Right forelimb (tissue), 1 donor: ENCODE results near the gene THSD4.

Source experiments
- DNase-seq: peaks from one replicate; pipeline ENCODE4 v3.0.0-alpha.2; 2018

Gene THSD4

DNA sequence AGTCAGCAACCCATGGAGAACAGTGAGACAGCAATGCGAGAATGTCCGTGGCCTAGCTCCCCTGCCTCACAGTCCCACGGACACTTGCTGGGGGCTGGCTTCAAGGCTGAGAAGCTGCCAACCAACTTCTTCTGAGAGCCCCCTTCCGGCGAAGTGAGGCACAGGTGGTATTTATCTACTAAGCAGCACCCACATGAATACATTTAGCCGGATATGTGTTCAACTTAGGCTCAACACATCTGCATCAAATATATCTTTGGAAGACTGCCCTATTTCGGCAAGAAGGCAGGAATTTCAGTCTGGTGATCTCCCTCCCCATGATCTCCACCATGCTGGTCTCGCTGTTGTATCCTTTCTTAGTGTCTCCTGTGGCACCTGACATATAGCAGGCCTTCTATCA lies 354.1 kb downstream of the THSD4 start:
- no peak for DNase-seq

DNA sequence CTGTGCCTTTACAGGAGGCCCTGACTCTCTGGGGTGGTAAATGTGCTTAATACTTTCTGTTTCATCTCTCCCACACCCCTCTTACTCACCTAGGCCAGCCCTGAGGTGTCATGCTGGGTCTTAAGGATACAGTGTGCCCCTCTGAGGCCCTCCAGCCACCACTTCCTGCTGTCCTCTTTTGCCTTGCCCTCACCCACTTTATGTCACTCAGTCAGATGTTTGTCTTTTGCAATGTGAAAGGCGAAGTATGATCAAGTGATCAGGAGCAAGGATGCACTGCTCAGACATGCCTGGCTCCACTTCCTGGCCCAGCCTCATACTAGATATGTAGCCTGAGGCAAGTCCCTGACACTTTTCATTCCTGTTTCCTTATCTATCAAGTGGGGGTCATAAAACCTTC lies 356.1 kb downstream of the THSD4 start:
- no peak for DNase-seq

DNA sequence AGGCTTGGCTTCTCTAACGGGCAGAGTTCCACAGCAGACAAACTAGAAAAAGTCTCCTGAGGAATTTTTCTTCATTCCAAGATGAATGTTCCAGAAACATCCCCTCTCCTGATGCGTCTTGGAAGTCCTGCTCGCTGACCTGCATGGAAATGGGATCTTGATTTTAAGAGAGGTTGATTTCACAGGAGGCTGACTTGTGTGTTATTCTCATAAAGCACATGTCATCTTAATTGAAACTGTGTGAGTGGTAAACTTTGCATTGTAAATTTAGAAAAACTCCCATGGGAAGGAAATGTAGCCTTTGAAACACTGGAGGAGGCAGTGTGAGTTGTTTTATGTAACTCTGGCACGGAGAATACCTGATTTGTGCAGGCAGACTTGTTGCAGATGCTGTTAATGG lies 357.3 kb downstream of the THSD4 start:
- no peak for DNase-seq

DNA sequence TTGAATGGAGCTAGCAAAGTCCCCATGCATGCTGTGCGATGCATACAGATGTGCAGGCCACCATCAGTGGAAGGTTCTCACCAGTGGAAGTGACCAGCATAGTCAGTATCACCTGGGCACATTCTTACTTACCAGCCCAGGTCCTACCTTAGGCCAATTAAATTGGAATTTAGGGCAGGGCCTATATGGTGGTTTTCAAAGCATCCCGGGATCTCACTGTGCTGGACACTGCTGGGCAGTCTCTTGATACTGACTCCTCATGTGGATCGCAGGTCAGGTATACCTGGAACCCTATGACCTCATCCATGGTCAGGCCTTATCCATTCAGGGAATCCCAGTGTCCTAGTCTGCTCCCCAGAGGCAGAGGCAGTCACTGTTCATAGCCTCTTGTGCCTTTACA lies 358.5 kb downstream of the THSD4 start:
- no peak for DNase-seq

DNA sequence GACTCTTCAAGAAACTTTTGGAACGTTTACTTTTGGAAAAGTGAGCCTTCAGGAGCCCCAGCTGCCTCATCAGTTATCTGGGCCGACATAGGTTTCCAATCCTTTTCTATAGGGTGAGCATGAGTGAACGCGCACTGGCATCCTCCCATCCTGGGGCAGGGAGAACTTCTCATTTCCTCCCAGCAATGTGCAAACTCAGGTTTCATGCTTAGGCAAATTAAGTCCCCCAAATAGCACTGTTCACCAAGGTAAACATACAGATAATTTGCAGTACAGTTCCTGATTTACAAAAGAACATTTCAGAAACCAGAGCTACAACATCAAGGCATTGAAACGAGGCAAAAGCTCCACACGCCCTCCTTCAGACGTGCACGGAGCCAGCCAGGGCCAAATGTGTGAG lies 361.6 kb downstream of the THSD4 start:
- no peak for DNase-seq

DNA sequence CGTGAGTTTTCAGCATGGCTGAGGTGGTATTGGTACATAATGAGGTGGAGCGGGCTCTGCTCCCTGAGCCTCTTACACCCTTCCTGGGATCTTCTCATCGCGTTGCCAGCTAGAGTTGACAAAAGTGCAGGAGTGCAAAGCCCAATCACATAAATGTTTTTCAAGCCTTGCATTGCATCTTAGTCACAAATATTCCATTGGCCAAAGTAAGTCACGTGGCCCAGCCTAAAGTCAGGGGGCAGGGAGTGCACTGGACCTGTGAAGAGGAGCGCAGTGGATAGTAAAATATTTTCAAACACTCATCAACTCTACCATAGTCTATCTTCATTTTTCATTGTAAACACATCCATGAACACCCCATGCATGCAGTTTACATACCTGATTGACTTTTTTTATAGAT lies 365.3 kb downstream of the THSD4 start:
- DNase-seq = no peak

DNA sequence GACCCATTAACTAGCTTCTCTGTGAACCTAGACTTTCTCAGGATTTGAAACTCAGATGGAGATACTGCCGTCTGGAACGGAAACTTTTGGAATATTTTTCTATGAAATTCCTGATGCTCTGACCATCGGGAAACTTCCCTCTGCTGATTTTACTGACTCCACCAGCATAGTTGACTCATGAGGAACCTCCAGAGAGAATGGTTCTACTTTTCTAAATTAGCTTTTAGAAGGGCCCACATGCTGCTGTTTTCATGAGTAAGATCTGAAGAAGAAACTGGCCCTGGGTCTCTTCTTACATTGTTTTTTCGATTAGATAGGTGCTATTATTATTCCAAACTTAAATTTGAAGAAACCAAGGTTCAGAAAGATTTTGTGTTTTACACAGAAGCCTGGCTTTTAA lies 368.8 kb downstream of the THSD4 start:
- DNase-seq = no peak

DNA sequence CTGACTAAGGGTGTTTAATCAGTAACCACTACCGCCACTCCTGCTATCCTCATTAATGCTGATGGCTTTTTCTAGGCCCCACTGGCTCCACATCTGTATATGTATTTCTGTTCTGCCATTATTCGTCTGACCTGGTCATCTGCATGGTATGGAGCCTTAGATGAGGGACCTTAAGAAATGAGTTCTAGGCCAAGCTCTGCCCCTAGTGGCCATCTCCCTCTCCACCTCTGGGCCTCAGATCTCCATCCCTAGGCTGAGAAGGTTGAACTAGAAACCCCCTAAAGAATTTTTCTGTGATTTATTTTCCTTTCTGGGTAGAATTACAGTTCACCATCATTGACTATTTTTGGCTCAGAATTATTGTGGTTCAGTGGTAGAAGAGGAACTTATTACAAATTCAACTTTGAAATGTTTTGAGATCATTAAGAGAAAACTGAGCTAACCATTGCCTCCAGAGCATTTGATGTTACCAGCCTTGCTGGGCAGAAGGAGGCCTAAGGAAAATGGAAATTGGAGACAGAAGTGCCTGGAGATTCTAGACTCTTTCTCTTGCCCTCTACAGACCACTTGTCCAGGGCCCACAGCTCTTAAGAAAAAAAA lies 369.9 kb downstream of the THSD4 start:
- DNase-seq = no peak

DNA sequence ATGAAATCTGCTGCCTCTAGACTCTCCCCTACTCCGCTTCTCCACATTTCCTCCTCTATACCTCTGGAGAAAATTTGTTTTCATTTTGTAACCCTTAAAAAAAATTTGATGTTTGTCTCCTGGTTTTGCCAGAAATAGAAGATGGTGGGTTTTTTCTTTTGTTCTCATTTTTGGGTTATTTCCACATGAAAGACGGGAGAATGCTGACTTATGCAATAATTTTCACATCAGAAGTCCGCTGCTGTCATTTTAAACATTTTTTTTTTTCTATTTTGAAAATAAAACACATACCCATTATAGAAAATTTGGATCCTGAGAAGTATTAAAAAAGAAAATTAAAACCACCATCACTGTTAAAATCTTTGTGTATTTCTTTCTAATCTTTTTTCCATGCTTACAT lies 374.3 kb downstream of the THSD4 start:
- no peak for DNase-seq

DNA sequence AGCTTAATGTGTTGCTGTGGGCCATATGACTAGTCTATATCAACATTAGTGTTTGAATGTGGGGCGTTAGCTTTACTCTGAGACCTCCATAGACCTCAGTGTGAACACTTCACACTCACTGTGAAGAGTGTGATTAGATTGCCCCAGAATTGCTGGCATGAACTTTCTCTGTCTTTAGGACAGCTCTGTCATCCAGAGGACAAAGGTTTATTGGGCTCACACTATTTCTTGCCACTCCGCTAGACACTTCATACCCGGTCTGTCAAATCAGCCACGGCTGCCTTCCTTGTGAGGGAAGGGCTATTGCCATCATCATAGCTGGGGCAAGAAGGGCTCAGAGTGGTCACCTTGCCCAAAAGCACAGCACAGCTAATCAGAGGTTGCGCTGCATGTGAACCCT lies 378.3 kb downstream of the THSD4 start:
- no peak for DNase-seq

DNA sequence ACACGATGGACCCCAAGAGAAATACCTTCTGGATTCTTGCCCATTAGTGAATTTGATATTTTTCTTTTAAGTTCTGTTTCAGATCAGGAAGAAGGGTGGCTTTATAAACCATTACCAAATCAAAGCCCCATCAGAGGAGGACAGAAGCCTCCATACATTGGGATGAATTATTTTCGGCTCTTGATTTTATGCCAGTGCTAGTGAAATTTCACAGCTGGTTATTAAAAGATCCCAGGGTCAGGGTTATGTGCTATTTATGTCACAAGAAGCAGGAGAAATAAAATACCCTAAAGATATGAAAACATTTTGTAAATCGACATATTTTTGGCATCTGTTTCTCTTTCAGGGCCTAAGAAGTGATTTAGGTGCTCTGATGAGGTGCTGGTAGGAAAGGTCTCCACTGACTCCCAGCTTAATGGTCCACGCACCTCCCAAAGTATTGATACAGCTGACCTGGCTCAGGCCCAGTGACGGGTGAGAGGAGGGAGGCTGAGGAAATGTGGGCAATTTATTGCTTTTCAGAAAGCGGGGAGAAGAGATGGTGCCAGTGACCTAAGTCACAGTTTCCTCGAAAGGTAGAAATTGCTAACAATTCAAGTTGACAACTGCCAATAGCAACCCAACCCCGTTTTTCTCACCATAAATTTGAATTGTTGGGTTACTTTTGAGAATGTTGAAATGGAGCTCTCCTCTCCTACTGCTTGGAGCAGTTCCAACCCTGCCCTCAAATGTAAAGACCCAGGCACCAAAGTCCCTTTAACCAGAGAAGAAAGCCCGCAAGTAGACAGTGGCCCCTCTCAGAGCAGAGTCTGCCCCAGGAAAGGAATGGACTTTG lies 379.5 kb downstream of the THSD4 start:
- no peak for DNase-seq

DNA sequence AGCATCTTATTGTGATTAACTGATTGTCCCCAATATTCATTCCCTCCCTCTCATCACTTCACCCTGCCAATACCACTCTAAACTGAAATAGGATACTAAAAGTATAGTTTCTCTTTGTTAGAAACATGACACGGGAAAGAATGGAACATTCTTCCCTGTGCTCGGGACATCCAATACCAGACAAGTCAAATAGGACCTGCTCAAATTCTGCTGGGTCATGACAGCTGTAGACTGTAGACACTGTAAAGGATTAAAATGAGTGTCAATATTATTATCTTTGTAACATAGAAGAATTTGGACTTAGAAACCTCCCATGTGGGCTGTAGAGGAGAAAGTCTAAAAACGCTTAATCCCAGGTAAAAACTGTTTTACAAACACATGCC lies 380.1 kb downstream of the THSD4 start:
- DNase-seq = no peak

DNA sequence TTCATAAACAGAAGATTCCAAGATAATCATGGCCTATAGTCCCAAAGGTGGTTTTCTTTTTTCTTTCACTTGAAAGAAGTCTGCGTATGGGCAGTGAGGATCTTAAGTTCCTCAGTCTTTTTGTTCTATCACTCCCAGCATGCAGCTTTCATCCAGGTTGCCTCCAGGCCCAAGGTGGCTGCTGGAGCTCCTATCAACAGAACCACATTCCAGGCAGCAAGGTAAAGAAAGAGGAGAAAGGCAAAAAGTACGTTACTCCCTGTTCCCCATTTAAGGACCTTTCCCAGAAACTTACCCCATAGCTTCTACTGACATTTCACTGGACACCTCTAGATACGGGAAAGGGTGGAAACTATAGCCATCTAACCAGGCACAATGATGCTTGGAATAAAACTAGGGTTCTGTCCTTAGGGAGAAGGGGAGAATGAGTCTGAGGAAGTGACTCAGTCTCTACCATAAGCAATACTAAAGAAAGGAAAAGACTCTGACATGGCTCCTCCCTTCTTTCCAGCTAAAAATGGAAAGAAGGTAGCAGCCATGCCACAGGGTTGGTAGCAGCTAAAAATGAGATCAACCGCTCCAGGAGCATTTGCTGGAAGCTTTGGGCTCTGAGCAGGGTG lies 381.2 kb downstream of the THSD4 start:
- DNase-seq = no peak

DNA sequence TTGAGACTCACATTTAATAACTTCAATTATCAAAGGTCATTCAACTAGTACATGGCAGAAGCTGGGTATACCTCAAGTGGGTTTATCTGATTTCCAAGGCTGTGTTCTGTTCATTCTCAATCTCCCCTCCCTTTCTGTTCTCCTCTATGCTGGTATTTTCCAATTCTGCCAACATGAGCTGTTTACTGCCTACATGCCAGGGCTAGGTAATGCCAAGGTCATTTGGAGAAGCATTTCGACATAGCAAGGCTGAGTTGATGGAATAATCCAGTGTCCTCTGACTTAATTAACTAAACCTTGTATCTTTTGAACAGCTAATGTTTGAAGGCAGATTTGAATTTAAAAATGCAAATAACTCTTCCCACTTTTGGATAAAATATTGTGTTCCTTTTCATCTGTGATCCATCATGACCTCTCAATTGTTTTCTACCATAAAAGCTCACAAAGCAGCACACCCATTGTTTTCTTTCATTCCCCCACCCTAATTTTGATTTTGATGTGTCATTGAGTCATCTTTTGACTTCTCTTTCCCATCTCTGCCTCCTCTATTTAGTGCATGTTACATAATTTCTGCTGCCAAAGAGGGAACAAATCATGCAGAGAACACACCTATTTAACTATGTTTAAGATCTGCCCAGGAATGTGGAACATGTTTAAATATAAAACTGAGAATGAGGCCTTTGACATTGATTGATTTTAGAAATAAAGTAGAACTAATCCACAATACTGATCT lies 386.2 kb downstream of the THSD4 start:
- no peak for DNase-seq

DNA sequence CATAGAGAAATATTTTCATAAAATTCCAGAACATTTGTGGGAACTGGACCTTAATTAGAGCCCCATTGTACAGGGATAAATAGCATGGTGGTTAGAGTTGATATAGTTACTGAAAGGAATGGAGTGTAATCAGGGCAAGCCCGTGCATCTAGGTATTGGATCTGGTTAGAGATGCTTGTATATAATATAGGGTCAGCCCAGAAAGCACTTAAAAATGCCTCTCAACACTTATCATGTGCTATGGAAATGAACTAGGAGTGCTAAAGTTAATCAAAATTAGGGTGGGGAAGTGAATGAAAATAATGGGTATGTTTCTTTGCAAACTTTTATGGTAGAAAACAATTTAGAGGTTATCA lies 386.8 kb downstream of the THSD4 start:
- no peak for DNase-seq

DNA sequence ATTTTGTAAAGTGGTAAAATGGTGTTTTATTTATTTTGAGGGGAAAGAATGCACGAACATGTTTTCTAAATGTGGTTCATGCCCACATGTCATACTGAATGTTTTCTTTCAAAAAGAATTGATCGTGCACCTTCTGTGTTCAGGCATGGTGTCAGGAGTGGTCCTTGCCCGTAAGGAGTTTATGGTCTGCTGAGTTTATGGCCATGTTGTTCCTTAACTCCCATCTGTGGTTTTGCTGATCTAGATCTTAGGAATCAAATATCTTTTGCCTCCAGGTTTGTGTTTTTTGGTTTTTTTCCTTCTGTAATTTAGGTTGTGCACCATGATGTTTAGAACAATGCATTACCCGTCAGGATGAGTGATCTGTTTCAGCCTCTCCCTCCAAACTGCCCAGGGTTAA lies 390.7 kb downstream of the THSD4 start:
- no peak for DNase-seq

DNA sequence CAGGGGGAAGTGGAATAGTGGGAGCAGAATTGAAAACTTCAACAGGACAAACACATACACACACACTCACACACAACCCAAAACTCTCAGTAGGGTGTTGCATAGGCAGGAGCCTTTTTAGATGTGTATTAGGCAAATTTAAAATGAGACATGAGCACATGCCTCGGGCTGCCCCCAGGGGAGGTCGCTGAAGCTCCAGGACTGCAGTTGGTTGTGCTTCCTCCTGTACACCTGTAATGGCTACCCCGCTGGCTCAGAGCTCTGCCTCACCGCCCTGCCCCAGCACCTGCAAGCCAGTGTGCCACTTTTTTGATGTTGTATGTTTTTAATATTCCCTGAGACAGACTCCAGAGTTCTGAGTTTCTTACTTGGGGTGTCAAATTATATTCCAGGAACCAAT lies 391.7 kb downstream of the THSD4 start:
- no peak for DNase-seq

DNA sequence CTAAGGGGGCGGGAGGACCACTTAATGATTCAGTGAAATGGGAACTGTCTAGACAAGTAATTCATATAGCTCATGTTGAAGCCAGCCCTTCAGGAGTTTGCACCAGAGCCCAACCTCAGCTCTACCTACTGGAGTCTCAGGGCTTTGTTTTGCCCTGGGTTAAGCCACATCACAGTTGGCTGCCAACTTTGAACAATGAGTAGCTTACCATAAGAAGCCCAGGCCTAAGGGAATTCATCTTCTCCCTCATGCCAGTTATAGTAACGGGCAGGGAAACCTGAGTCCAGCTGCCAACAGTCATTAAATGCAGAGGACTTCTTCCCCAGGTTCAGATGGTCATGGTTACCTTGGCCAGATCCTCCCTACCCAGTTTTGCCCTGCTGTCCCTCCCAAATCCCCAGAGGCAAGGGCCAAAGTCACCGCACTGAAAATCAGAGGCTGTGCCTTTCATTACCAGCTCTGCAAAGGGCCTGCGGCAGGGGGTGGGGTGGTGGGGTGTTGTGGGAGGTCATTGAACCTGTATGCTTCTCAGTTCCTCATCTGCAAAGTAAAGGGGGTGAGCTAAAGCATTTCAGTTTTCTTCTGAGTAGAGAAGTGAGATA lies 392.9 kb downstream of the THSD4 start:
- no peak for DNase-seq

DNA sequence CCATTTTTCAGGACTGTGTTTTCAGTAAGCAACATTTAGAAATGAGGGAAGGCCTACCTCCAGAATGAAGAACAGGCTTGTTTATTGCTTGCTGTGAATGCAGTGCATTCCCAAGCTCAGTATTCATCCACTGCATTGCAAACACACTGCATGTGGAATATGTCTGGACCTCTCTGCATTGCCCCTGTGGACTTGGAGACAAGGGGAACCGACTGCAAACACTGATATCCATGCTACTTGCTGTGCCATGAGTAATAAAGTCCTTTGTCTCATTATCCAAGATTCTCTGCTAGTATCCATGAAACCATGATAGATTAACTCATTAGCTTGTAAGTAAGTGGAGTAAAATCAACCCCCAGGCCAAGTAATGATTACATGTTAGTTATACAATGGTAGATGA lies 393.9 kb downstream of the THSD4 start:
- DNase-seq = no peak

DNA sequence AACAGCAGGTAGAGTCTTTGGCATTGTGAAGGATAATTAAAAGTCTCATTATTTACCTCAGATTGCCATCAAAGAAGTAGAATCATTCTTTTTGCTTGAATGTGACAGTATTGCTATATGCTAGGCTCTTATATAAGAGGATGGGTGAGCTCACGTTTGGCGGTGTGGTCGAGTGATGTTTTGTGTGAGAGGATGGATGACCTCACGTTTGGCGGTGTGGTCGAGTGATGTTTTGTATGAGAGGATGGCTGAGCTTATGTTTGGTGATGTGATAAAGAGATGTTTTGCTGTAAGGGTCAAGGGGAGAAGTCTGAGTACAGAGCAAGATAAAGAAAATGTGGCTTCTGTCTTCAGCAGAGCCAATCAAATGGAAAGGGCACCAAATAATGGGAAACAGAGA lies 395.5 kb downstream of the THSD4 start:
- no peak for DNase-seq

DNA sequence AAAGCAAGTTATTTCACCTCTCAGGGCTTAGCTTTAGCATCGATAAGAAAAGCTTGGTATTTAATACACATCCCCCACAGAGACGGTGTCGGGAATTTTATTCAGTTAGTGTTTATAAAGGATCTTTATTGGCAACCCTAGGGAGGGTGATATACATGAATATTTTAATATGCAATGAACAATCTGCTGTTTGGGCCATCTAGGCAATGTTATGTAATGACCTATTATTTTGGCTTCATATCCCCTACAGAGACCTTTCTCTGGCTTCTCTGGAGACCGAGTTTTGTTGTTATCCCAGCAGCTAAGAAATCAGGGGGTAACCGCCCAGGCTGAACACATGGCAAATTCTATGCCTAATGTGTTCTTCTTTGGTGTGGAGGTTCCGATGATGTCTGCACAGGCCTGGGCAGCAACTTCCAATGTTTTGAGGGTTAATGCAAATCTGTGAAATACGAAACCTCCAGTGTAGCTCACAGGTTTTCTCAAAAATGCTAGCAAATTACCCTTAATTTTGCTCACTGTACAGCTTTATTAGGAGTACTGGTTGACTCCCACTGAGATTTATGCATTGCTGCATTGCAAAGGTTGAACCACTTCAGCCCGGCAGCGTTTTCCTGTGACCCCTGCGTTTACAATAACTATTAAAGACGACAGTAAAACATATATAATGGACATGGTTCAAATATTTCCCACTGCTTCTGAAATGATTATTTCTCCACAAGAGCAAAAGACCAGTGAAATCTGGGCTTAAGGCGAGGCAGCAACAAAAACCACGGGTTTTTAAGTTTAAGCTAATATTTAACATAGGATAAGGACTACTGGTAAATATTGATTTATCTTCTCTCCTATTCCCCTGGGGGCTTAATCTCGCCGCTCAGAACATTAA lies 396.8 kb downstream of the THSD4 start:
- DNase-seq = no peak

DNA sequence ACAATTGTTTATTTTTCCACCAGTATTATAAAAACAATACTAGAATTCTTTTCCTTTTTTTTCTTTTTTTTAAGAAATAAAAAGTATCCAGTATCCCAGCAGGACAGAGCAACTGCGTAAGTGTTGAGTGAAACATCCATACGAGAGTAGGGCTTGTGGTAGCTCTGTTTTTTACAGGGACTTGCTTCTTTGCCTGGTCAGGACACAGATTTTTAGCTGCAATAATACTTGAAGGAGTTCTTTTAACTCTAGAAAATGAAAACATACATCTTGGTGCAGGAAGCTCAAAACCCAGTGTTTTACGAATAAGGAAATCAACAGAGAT lies 397.4 kb downstream of the THSD4 start:
- DNase-seq = no peak
